ENCODE data around the gene OSBPL10. TPM values are rescaled to one million over a fixed set of nuclear protein-coding genes. Genes with fewer than 3 reads are reported as not detected.
A peak's percentile ranks its signal among the peaks of the same experiment; 100 is the strongest.

Gene OSBPL10
- polyA plus RNA-seq, 2 of the 4 experiments (the other 2 are of a cell fraction) = 9.2 to 17.0 TPM

DNA sequence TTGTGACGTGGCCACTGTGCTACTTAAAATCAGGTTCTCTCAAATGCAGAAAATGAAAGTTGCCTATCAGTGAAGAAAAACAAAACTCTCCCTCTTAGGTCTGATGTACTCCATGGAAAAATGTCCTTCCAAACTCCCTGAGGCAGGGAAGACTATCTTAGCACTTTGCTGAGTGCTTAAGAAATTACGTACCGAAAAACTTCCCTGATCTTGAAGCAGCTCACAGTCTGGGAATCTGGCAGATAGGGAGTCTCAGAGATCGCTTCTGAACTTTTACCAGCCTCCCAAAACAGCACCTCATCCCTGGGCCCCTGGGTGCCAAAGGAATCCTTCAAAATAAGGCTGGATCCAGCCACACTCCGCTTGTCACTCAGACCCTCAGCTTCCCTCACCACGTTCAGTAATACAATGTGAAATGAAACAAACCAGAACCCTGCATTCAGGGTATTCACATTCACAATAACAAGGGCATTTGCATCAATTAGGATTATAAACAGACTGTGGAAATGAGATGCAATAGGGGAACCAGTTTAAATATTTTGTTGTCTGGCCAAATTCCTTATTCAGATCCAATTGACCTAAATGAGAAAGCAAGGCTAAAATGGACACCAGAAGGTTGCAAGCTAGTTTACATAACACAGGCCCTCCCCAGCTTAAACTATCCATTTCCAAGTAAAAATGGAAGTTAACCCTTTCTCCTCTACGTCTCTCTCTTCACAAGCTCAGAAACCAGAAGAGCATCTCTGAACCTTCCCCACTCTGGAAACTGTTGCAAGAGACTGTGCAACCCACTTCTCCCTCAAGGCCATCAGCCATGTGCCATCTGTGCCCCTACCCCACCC, 20.9 kb downstream of the OSBPL10 start:
- DNase-seq (ENCODE audit: low read depth in 1 of 2, low spot score in 1 of 2) (no peak), ATAC-seq (peak in 1 of 2 experiments; percentile 8; a peak in 3 of 6 replicates), FAIRE-seq (no peak)
- WGBS (ENCODE audit: missing lambda C conversion rate) = 83% methylated on average over 7 of the region's 7 CpGs
- peaks cover 15% of the 10 kb centered on the region for H3K9me3 ChIP-seq
- H3K4me1 ChIP-seq = peaks cover 58% of the 10 kb centered on the region
- TF ChIP-seq RAD21 (conservative IDR thresholded peaks at IDR 0.05 in 1 of 2, IDR thresholded peaks at IDR 0.05 in 1 of 2) = no peak
- TF ChIP-seq EHF (CRISPR knock-in tag; IDR thresholded peaks at IDR 0.05) = no peak
- TF ChIP-seq HDAC2 (IDR thresholded peaks at IDR 0.05) = no peak
- TF ChIP-seq, protein P1, sequence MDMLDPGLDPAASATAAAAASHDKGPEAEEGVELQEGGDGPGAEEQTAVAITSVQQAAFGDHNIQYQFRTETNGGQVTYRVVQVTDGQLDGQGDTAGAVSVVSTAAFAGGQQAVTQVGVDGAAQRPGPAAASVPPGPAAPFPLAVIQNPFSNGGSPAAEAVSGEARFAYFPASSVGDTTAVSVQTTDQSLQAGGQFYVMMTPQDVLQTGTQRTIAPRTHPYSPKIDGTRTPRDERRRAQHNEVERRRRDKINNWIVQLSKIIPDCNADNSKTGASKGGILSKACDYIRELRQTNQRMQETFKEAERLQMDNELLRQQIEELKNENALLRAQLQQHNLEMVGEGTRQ (IDR thresholded peaks at IDR 0.05) = no peak
- TF ChIP-seq, protein P2, sequence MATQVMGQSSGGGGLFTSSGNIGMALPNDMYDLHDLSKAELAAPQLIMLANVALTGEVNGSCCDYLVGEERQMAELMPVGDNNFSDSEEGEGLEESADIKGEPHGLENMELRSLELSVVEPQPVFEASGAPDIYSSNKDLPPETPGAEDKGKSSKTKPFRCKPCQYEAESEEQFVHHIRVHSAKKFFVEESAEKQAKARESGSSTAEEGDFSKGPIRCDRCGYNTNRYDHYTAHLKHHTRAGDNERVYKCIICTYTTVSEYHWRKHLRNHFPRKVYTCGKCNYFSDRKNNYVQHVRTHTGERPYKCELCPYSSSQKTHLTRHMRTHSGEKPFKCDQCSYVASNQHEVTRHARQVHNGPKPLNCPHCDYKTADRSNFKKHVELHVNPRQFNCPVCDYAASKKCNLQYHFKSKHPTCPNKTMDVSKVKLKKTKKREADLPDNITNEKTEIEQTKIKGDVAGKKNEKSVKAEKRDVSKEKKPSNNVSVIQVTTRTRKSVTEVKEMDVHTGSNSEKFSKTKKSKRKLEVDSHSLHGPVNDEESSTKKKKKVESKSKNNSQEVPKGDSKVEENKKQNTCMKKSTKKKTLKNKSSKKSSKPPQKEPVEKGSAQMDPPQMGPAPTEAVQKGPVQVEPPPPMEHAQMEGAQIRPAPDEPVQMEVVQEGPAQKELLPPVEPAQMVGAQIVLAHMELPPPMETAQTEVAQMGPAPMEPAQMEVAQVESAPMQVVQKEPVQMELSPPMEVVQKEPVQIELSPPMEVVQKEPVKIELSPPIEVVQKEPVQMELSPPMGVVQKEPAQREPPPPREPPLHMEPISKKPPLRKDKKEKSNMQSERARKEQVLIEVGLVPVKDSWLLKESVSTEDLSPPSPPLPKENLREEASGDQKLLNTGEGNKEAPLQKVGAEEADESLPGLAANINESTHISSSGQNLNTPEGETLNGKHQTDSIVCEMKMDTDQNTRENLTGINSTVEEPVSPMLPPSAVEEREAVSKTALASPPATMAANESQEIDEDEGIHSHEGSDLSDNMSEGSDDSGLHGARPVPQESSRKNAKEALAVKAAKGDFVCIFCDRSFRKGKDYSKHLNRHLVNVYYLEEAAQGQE (IDR thresholded peaks at IDR 0.05) = no peak
- no peak for TF ChIP-seq ZNF302 (CRISPR knock-in tag; IDR thresholded peaks at IDR 0.05)
- no peak for TF ChIP-seq MAFK (IDR thresholded peaks at IDR 0.05; ENCODE audit: partially characterized antibody)
- no peak for TF ChIP-seq RCOR1 (IDR thresholded peaks at IDR 0.05; ENCODE audit: low read depth, low read length)
- TF ChIP-seq POLR2AphosphoS2 (conservative IDR thresholded peaks at IDR 0.05; ENCODE audit: low read length) = no peak
- TF ChIP-seq POLR2A (IDR thresholded peaks at IDR 0.05; ENCODE audit: low read length) = no peak
- no peak for TF ChIP-seq SMC3 (IDR thresholded peaks at IDR 0.05)
- TF ChIP-seq TP53 (CRISPR knock-in tag; IDR thresholded peaks at IDR 0.05) = no peak
- TF ChIP-seq RNF2 (IDR thresholded peaks at IDR 0.05; ENCODE audit: borderline replicate concordance, low read depth) = no peak
- TF ChIP-seq FOXS1 (CRISPR knock-in tag; IDR thresholded peaks at IDR 0.05) = no peak
- TF ChIP-seq, protein P3, sequence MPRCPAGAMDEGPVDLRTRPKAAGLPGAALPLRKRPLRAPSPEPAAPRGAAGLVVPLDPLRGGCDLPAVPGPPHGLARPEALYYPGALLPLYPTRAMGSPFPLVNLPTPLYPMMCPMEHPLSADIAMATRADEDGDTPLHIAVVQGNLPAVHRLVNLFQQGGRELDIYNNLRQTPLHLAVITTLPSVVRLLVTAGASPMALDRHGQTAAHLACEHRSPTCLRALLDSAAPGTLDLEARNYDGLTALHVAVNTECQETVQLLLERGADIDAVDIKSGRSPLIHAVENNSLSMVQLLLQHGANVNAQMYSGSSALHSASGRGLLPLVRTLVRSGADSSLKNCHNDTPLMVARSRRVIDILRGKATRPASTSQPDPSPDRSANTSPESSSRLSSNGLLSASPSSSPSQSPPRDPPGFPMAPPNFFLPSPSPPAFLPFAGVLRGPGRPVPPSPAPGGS (IDR thresholded peaks at IDR 0.05) = no peak
- TF ChIP-seq MAZ (IDR thresholded peaks at IDR 0.05; ENCODE audit: borderline replicate concordance, low read depth, low read length) = no peak
- peak overlapping the region; percentile 71 to 74; a peak in 5 of 6 replicates for H3K27ac ChIP-seq
- peak overlapping the region; percentile 22; the same call in 1 of the 3 replicates for H3K4me3 ChIP-seq
- POLR2A ChIA-PET = interaction anchor here (1.4 kb wide), 1 partner anchor 19 kb away, joined by 4 read pairs; no protein-coding TSS in a partner anchor
- CTCF ChIA-PET = interaction anchor here (0.6 to 1.9 kb wide), 6 partner anchors 9 to 217 kb away, joined by 3 to 8 read pairs (median 4); no protein-coding TSS in a partner anchor
- peak overlapping the region; percentile 80 for H3K4me2 ChIP-seq

DNA sequence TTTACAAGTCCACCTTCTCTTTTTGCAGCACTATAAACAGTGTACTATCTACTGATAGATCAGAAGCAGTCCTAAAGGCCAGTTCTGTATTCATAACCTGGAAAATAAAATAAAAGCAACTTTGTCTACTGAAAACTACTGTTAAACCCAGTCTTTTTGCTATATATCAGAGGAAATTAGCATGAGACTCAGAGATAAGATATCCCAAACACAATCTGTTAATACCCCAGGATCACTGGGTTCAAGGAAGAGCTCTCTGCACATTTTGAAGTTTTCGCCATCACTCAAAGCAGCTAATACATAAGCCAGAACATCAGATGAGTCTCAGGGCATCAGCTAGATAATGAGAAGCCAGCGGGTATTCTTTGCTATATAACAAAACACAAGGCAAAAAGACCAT, 21.8 kb downstream of the OSBPL10 start:
- ChIA-PET CTCF (no interaction called here), POLR2A (no interaction called here)
- Histone ChIP-seq H3K4me3 (no peak overlapping the region), H3K27ac (peak overlapping the region in 1 of 2 experiments; percentile 74; a peak in 1 of 6 replicates), H3K9me3 (peaks cover 19% of the 10 kb centered on the region), H3K4me2 (peak overlapping the region; percentile 80; the same call in 2 of the 3 replicates), H3K4me1 (peaks cover 58% of the 10 kb centered on the region)
- 78% methylated on average over 2 of the region's 2 CpGs for WGBS (ENCODE audit: missing lambda C conversion rate)
- DNase-seq (ENCODE audit: low read depth in 1 of 2, low spot score in 1 of 2) = no peak
- TF ChIP-seq MAFK (IDR thresholded peaks at IDR 0.05; ENCODE audit: partially characterized antibody) (no peak), KDM5A (IDR thresholded peaks at IDR 0.05) (no peak), POLR2A (IDR thresholded peaks at IDR 0.05; ENCODE audit: low read length) (no peak), POLR2AphosphoS2 (conservative IDR thresholded peaks at IDR 0.05; ENCODE audit: low read length) (no peak), TP53 (CRISPR knock-in tag; IDR thresholded peaks at IDR 0.05) (no peak), FOXS1 (CRISPR knock-in tag; IDR thresholded peaks at IDR 0.05) (no peak), HOXB13 (CRISPR knock-in tag; IDR thresholded peaks at IDR 0.05; ENCODE audit: low read depth) (no peak), CHD2 (IDR thresholded peaks at IDR 0.05; ENCODE audit: low read length, partially characterized antibody) (no peak), KDM1A (IDR thresholded peaks at IDR 0.05; ENCODE audit: low read depth) (no peak), MAZ (IDR thresholded peaks at IDR 0.05; ENCODE audit: borderline replicate concordance, low read depth, low read length) (no peak), CBX2 (IDR thresholded peaks at IDR 0.05; ENCODE audit: borderline replicate concordance, low read depth) (no peak), EHF (CRISPR knock-in tag; IDR thresholded peaks at IDR 0.05) (no peak)
- TF ChIP-seq, protein P4, sequence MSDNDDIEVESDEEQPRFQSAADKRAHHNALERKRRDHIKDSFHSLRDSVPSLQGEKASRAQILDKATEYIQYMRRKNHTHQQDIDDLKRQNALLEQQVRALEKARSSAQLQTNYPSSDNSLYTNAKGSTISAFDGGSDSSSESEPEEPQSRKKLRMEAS (IDR thresholded peaks at IDR 0.05) = no peak
- TF ChIP-seq, protein P3 (IDR thresholded peaks at IDR 0.05) = no peak
- no peak for ATAC-seq
- no peak for FAIRE-seq

Data from A549 (cell line).